H1 (cell line): ENCODE measurements around the gene CST2. TPM values are rescaled to one million over a fixed set of nuclear protein-coding genes. Genes with fewer than 3 reads are reported as not detected.
"Not testable (repeated sequence)": the region's sequence is repeated elsewhere in the genome, so short reads cannot be mapped to it uniquely, and the experiment has no call there.

Experiments used
- CTCF ChIA-PET: fragments of 300-600 bp; sonication (Branson Sonifier 250); formaldehyde crosslinking; loops from one replicate; lab custom pipeline; 2021; ENCODE audit not compliant: partially characterized antibody; lab: Charles Lee
- POLR2A ChIA-PET: fragments of 300-600 bp; sonication (Branson Sonifier 250); formaldehyde crosslinking; loops from one replicate; lab custom pipeline; 2021; ENCODE audit warnings: inconsistent platforms; ENCODE audit not compliant: partially characterized antibody; lab: Charles Lee
- DNase-seq, 2 experiments: peaks; one replicate each; pipeline versions ENCODE4 v3.0.0 to v3.0.0-alpha.2; 2010 to 2022; ENCODE audit warnings: low spot score in 2 of 2, low read depth in 1 of 2, mixed read lengths in 1 of 2
- FAIRE-seq: peaks from 2 replicates; lab custom pipeline; 2011; peaks lifted over from hg19 to GRCh38; lab: Jason Lieb, UNC
- H2AFZ ChIP-seq: 2 replicates; pipeline ENCODE4 v1.8.1; 2012; ENCODE audit warnings: low read length, inconsistent platforms
- H2AK5ac ChIP-seq: 2 replicates; pipeline ENCODE4 v1.6.1; 2013; ENCODE audit warnings: low read depth, low read length
- H2BK120ac ChIP-seq: replicated peaks from 2 replicates; pipeline ENCODE3; 2013; ENCODE audit warnings: low read depth, low read length, inconsistent platforms
- H2BK12ac ChIP-seq: 2 replicates; pipeline ENCODE4 v1.6.1; 2013; ENCODE audit warnings: low read depth, low read length
- H2BK15ac ChIP-seq: 2 replicates; pipeline ENCODE4 v1.6.1; 2013; ENCODE audit warnings: low read length
- H2BK20ac ChIP-seq: 2 replicates; pipeline ENCODE4 v1.6.1; 2013; ENCODE audit warnings: low read length
- H2BK5ac ChIP-seq: 2 replicates; pipeline ENCODE4 v1.6.1; 2013; ENCODE audit warnings: low read depth, low read length
- H3K14ac ChIP-seq: 2 replicates; pipeline ENCODE4 v1.6.1; 2013; ENCODE audit warnings: inconsistent platforms; ENCODE audit not compliant: insufficient read length
- H3K18ac ChIP-seq: 2 replicates; pipeline ENCODE4 v1.6.1; 2013; ENCODE audit warnings: low read length; ENCODE audit errors: extremely low read depth
- H3K23ac ChIP-seq: 2 replicates; pipeline ENCODE4 v1.6.1; 2013; ENCODE audit warnings: inconsistent platforms; ENCODE audit not compliant: insufficient read length
- H3K23me2 ChIP-seq: 2 replicates; pipeline ENCODE4 v1.6.1; 2013; ENCODE audit warnings: low read depth, low read length
- H3K27ac ChIP-seq: 2 replicates; pipeline ENCODE4 v1.6.1; 2011; ENCODE audit warnings: low read depth, low read length, inconsistent platforms
- H3K27me3 ChIP-seq, 4 experiments: replicated peaks in 1 of 4; 1 replicate in 1 of 4; 2 replicates in 3 of 4; pipeline versions ENCODE4 v1.6.1 to v1.8.1; 2011 to 2013; ENCODE audit warnings: low read length in 3 of 4, mild to moderate bottlenecking in 3 of 4, inconsistent platforms in 2 of 4, mixed read lengths in 2 of 4, moderate library complexity in 1 of 4; ENCODE audit not compliant: control insufficient read depth in 3 of 4, insufficient read depth in 3 of 4; ENCODE audit errors: extremely low read depth in 1 of 4
- H3K36me3 ChIP-seq, 4 experiments: 2 replicates each; pipeline versions ENCODE4 v1.6.1 to v1.8.1; 2011 to 2013; ENCODE audit warnings: mild to moderate bottlenecking in 4 of 4, low read length in 3 of 4, moderate library complexity in 2 of 4, control low read depth in 1 of 4, inconsistent platforms in 1 of 4; ENCODE audit not compliant: insufficient read depth in 4 of 4, control insufficient read depth in 2 of 4
- H3K4ac ChIP-seq: replicated peaks from 2 replicates; pipeline ENCODE3; 2013; ENCODE audit warnings: low read length, low read depth, mixed read lengths, inconsistent platforms; ENCODE audit not compliant: insufficient read length
- H3K4me1 ChIP-seq, 4 experiments: replicated peaks in 1 of 4; 1 replicate in 1 of 4; 2 replicates in 3 of 4; pipeline versions ENCODE4 v1.6.1 to v1.8.1; 2011 to 2013; ENCODE audit warnings: low read length in 3 of 4, inconsistent platforms in 2 of 4, mixed read lengths in 1 of 4; ENCODE audit not compliant: insufficient read depth in 4 of 4, control insufficient read depth in 3 of 4
- H3K4me2 ChIP-seq, 2 experiments: 2 replicates each; pipeline versions ENCODE4 v1.6.1 to v1.8.1; 2011 to 2013; ENCODE audit warnings: low read depth in 2 of 2, low read length in 2 of 2, control low read depth in 1 of 2, inconsistent platforms in 1 of 2, mild to moderate bottlenecking in 1 of 2; ENCODE audit not compliant: insufficient read depth in 1 of 2
- H3K4me3 ChIP-seq, 4 experiments: fragments of 200-600, 300-600 bp in 1 of 4; sonication (generic), shearing (Covaris generic), sonication (Bioruptor Twin) in 1 of 4; 2 replicates each; pipeline versions ENCODE4 v1.5.1 to v1.8.1; 2011 to 2016; ENCODE audit warnings: low read length in 4 of 4, low read depth in 3 of 4, control low read depth in 2 of 4, inconsistent platforms in 2 of 4, mild to moderate bottlenecking in 2 of 4, mixed read lengths in 1 of 4, moderate library complexity in 1 of 4; ENCODE audit not compliant: insufficient read depth in 2 of 4; ENCODE audit errors: extremely low read depth in 1 of 4
- H3K56ac ChIP-seq: replicated peaks from 2 replicates; pipeline ENCODE3; 2013; ENCODE audit warnings: low read depth, mild to moderate bottlenecking, mixed read lengths, low read length, inconsistent platforms; ENCODE audit not compliant: insufficient read length
- H3K79me1 ChIP-seq: 2 replicates; pipeline ENCODE4 v1.6.1; 2013; ENCODE audit warnings: low read depth, low read length, control low read depth
- H3K79me2 ChIP-seq, 2 experiments: 2 replicates each; pipeline versions ENCODE4 v1.6.1 to v1.8.1; 2012 to 2013; ENCODE audit warnings: low read length in 2 of 2, mild to moderate bottlenecking in 2 of 2, inconsistent platforms in 1 of 2; ENCODE audit not compliant: insufficient read depth in 2 of 2, control insufficient read depth in 1 of 2
- H3K9ac ChIP-seq, 4 experiments: replicated peaks in 1 of 4; 1 replicate in 1 of 4; 2 replicates in 3 of 4; pipeline versions ENCODE4 v1.6.1 to v1.8.1; 2011 to 2013; ENCODE audit warnings: low read depth in 3 of 4, low read length in 3 of 4, control low read depth in 2 of 4, mild to moderate bottlenecking in 2 of 4, moderate library complexity in 2 of 4, inconsistent platforms in 1 of 4; ENCODE audit errors: extremely low read depth in 1 of 4
- H3K9me3 ChIP-seq, 2 experiments: 2 replicates each; pipeline versions ENCODE4 v1.6.1 to v1.8.1; 2012 to 2013; ENCODE audit warnings: mild to moderate bottlenecking in 2 of 2, moderate library complexity in 2 of 2, control low read depth in 1 of 2, inconsistent platforms in 1 of 2, low read depth in 1 of 2, low read length in 1 of 2, mixed read lengths in 1 of 2; ENCODE audit not compliant: insufficient read depth in 2 of 2
- H4K20me1 ChIP-seq, 2 experiments: replicated peaks in 1 of 2; 2 replicates each; pipeline versions ENCODE3 to v1.8.1; 2011 to 2013; ENCODE audit warnings: inconsistent platforms in 2 of 2, low read length in 2 of 2, mild to moderate bottlenecking in 1 of 2; ENCODE audit not compliant: insufficient read depth in 2 of 2, control insufficient read depth in 1 of 2
- H4K5ac ChIP-seq: 2 replicates; pipeline ENCODE4 v1.6.1; 2013; ENCODE audit warnings: low read length, low read depth, mixed read lengths, inconsistent platforms; ENCODE audit not compliant: insufficient read length
- H4K8ac ChIP-seq: 2 replicates; pipeline ENCODE4 v1.8.0; 2013; ENCODE audit warnings: mild to moderate bottlenecking, moderate library complexity, low read length, inconsistent platforms; ENCODE audit not compliant: insufficient read depth; ENCODE audit errors: extremely low read depth
- H4K91ac ChIP-seq: replicated peaks from 2 replicates; pipeline ENCODE3; 2013; ENCODE audit warnings: low read length, mixed read lengths, inconsistent platforms; ENCODE audit not compliant: insufficient read length
- polyA plus RNA-seq, 7 experiments: library from polyadenylated mRNA; depleted of rRNA in 3 of 7; stranded (reverse) in 5 of 7; unstranded in 2 of 7; fragments of >200 nt in 5 of 7; fragments of 200-250 nt in 2 of 7; gene quantifications; 1 replicate in 5 of 7; 2 replicates in 1 of 7; 4 replicates in 1 of 7; pipeline versions ENCODE4 v1.2.1 to v1.2.3, GENCODE V29; 2011 to 2013; ENCODE audit warnings: missing spikeins in 2 of 7, mixed read lengths in 2 of 7
- total RNA-seq: library from RNA; stranded (reverse); fragmentation: NEBNext Ultra II Directional; extraction: Animal tissue kit (Norgen Biotek cat#: 25700); gene quantifications from 2 replicates; pipeline ENCODE4 v1.2.1, GENCODE V29; 2021

The CST2 gene
- total and polyA plus RNA-seq, 2 of the 8 experiments (the other 6 are each of a cell fraction or from before 2014, with no cell fraction given): not detected

GRCh38 chr20:23778676-23779075 is 47.9 kb downstream of the CST2 start:
- H2BK5ac ChIP-seq, H3K27me3 ChIP-seq, H3K23ac ChIP-seq, H3K4me3 ChIP-seq, H3K79me1 ChIP-seq, DNase-seq, H3K23me2 ChIP-seq, H3K27ac ChIP-seq, H3K18ac ChIP-seq, H3K4me2 ChIP-seq, FAIRE-seq, H3K9me3 ChIP-seq, H4K20me1 ChIP-seq, H2BK15ac ChIP-seq, H4K91ac ChIP-seq, H2BK20ac ChIP-seq, H2BK12ac ChIP-seq, H3K4ac ChIP-seq, POLR2A ChIA-PET, H3K9ac ChIP-seq, H4K8ac ChIP-seq, H4K5ac ChIP-seq, H3K36me3 ChIP-seq, H3K14ac ChIP-seq, H2BK120ac ChIP-seq, H2AK5ac ChIP-seq, H2AFZ ChIP-seq, CTCF ChIA-PET, H3K79me2 ChIP-seq, H3K56ac ChIP-seq: not testable (repeated sequence)
- peaks cover 0 to 14% (median 5%) of the 10 kb centered on the region in 4 experiments; a peak in 6 of 7 replicates for H3K4me1 ChIP-seq
